Posterior vena cava (tissue), 2 donors: ENCODE data around the gene EBF4. TPM values are rescaled to one million over a fixed set of nuclear protein-coding genes. Genes with fewer than 3 reads are reported as not detected.

ENCODE experiments used
- DNase-seq: peaks from one replicate; pipeline ENCODE4 v3.0.0-alpha.2; 2020; ENCODE audit warnings: low spot score
- intact Hi-C, 2 donors: fragments of 100-400 bp; cut with DNase I; formaldehyde crosslinking; loops; one replicate each; pipeline versions ENCODE4 v1.14.1 to v1.14.2; 2022 to 2023
- total RNA-seq, 2 donors: library from RNA; stranded (reverse); fragmentation: NEBNext Ultra II Directional; extraction: Animal tissue kit (Norgen Biotek cat#: 25700); gene quantifications; one replicate each; pipeline ENCODE4 v1.2.1, GENCODE V29; 2021
- donor health status: DM: yes; HTN: yes; CAD: no.
- donor health status: DM: yes; HTN: yes; CAD: no.

Gene EBF4
- total RNA-seq, 2 donors from 2014 or later = 11.1 to 17.4 TPM

GRCh38 chr20:2696646-2697045, 4.1 kb downstream of the EBF4 start:
- intact Hi-C loops = no loop called here
- peak; percentile 51 for DNase-seq

GRCh38 chr20:2697768-2698167, 5.2 kb downstream of the EBF4 start:
- intact Hi-C loops = no loop called here

GRCh38 chr20:2698186-2698817, 5.7 kb downstream of the EBF4 start:
- intact Hi-C loops = no loop called here
- DNase-seq = no peak

More at GRCh38 chr20:2697768-2698167, 5.2 kb downstream of the EBF4 start:
- peak; percentile 59 for DNase-seq

- no peak for DNase-seq
- intact Hi-C loops = no loop called here
Measured at GRCh38 chr20:2698912-2699311, 6.3 kb downstream of the EBF4 start.

- no peak for DNase-seq
Measured at GRCh38 chr20:2699775-2700413, 7.3 kb downstream of the EBF4 start.

GRCh38 chr20:2700913-2701620, 8.5 kb downstream of the EBF4 start:
- intact Hi-C loops = loop anchor here in 1 of 2 donors (10.0 kb wide), 1 partner anchor 154 kb away; no protein-coding TSS in a partner anchor
- no peak for DNase-seq

More at GRCh38 chr20:2699775-2700413, 7.3 kb downstream of the EBF4 start:
- intact Hi-C loops = loop anchor here in 1 of 2 donors (10.0 kb wide), 1 partner anchor 155 kb away; no protein-coding TSS in a partner anchor

GRCh38 chr20:2701671-2702081, 9.1 kb downstream of the EBF4 start:
- intact Hi-C loops = loop anchor here in 1 of 2 donors (10.0 kb wide), 1 partner anchor 153 kb away; no protein-coding TSS in a partner anchor
- no peak for DNase-seq

- intact Hi-C loops = loop anchor here in 1 of 2 donors (10.0 kb wide), 1 partner anchor 151 kb away; no protein-coding TSS in a partner anchor
- no peak for DNase-seq
Measured at GRCh38 chr20:2703716-2704475, 11.3 kb downstream of the EBF4 start.

- DNase-seq = no peak
- intact Hi-C loops = loop anchor here in 1 of 2 donors (10.0 kb wide), 1 partner anchor 149 kb away; no protein-coding TSS in a partner anchor
Measured at GRCh38 chr20:2705931-2706645, 13.5 kb downstream of the EBF4 start.

- DNase-seq = no peak
- intact Hi-C loops = loop anchor here in 1 of 2 donors (10.0 kb wide), 1 partner anchor 148 kb away; no protein-coding TSS in a partner anchor
Measured at GRCh38 chr20:2706688-2707352, 14.2 kb downstream of the EBF4 start.

GRCh38 chr20:2707353-2708072, 14.9 kb downstream of the EBF4 start:
- DNase-seq = no peak
- intact Hi-C loops = loop anchor here in 1 of 2 donors (10.0 kb wide), 1 partner anchor 147 kb away; no protein-coding TSS in a partner anchor

- intact Hi-C loops = loop anchor here in 1 of 2 donors (10.0 kb wide), 1 partner anchor 147 kb away; no protein-coding TSS in a partner anchor
- no peak for DNase-seq
Measured at GRCh38 chr20:2708073-2708415, 15.5 kb downstream of the EBF4 start.

GRCh38 chr20:2708665-2709064, 16.1 kb downstream of the EBF4 start:
- intact Hi-C loops = loop anchor here in 1 of 2 donors (10.0 kb wide), 1 partner anchor 146 kb away; no protein-coding TSS in a partner anchor
- DNase-seq = no peak

GRCh38 chr20:2709205-2709981, 16.8 kb downstream of the EBF4 start:
- intact Hi-C loops = loop anchor here in 1 of 2 donors (10.0 kb wide), 1 partner anchor 145 kb away; no protein-coding TSS in a partner anchor
- DNase-seq = peak; percentile 66

- intact Hi-C loops = no loop called here
- DNase-seq = no peak
Measured at GRCh38 chr20:2713285-2713684, 20.7 kb downstream of the EBF4 start.

GRCh38 chr20:2729251-2729713, 36.7 kb downstream of the EBF4 start:
- intact Hi-C loops = loop anchor here in 1 of 2 donors (1.0 kb wide), 1 partner anchor 17 kb away; no protein-coding TSS in a partner anchor
- no peak for DNase-seq
